ENCODE measurements around the gene ATP6V0E1.

The ATP6V0E1 gene

GRCh38 chr5:172956936-172957335 is 26.6 kb upstream of the ATP6V0E1 start:
- no peak for DNase-seq (ENCODE audit: low spot score)

- DNase-seq (ENCODE audit: low spot score) = no peak
Observed at GRCh38 chr5:172957458-172957857, 26.1 kb upstream of the ATP6V0E1 start.

- DNase-seq (ENCODE audit: low spot score) = peak; percentile 46
Observed at GRCh38 chr5:172958331-172959046, 25.1 kb upstream of the ATP6V0E1 start.

GRCh38 chr5:172959824-172960799 is 23.5 kb upstream of the ATP6V0E1 start:
- DNase-seq (ENCODE audit: low spot score) = no peak

- no peak for DNase-seq (ENCODE audit: low spot score)
Observed at GRCh38 chr5:172969921-172970320, 13.7 kb upstream of the ATP6V0E1 start.

GRCh38 chr5:172971482-172971881 is 12.1 kb upstream of the ATP6V0E1 start:
- DNase-seq (ENCODE audit: low spot score) = no peak

GRCh38 chr5:172972552-172972951 is 11.0 kb upstream of the ATP6V0E1 start:
- DNase-seq (ENCODE audit: low spot score) = no peak

GRCh38 chr5:172973127-172973916 is 10.2 kb upstream of the ATP6V0E1 start:
- no peak for DNase-seq (ENCODE audit: low spot score)

- DNase-seq (ENCODE audit: low spot score) = no peak
Observed at GRCh38 chr5:172973931-172974330, 9.6 kb upstream of the ATP6V0E1 start.

GRCh38 chr5:172975289-172975688 is 8.3 kb upstream of the ATP6V0E1 start:
- no peak for DNase-seq (ENCODE audit: low spot score)

- DNase-seq (ENCODE audit: low spot score) = no peak
Observed at GRCh38 chr5:172979778-172980177, 3.8 kb upstream of the ATP6V0E1 start.

- no peak for DNase-seq (ENCODE audit: low spot score)
Observed at GRCh38 chr5:172981931-172982330, 1.6 kb upstream of the ATP6V0E1 start.

GRCh38 chr5:172984244-172984953 is 828 bp downstream of the ATP6V0E1 start:
- peak; percentile 60 for DNase-seq (ENCODE audit: low spot score)

GRCh38 chr5:172985596-172985995 is 2.0 kb downstream of the ATP6V0E1 start:
- DNase-seq (ENCODE audit: low spot score) = no peak

- no peak for DNase-seq (ENCODE audit: low spot score)
Observed at GRCh38 chr5:172988276-172988675, 4.7 kb downstream of the ATP6V0E1 start.

GRCh38 chr5:172990776-172991175 is 7.2 kb downstream of the ATP6V0E1 start:
- no peak for DNase-seq (ENCODE audit: low spot score)

- DNase-seq (ENCODE audit: low spot score) = no peak
Observed at GRCh38 chr5:172994405-172994804, 10.8 kb downstream of the ATP6V0E1 start.

GRCh38 chr5:172999372-172999973 is 15.9 kb downstream of the ATP6V0E1 start:
- DNase-seq (ENCODE audit: low spot score) = no peak

- no peak for DNase-seq (ENCODE audit: low spot score)
Observed at GRCh38 chr5:172999974-173000373, 16.4 kb downstream of the ATP6V0E1 start.

GRCh38 chr5:173001229-173001841 is 17.8 kb downstream of the ATP6V0E1 start:
- no peak for DNase-seq (ENCODE audit: low spot score)

- DNase-seq (ENCODE audit: low spot score) = no peak
Observed at GRCh38 chr5:173003360-173003759, 19.8 kb downstream of the ATP6V0E1 start.
